PFSK-1 (cell line): ENCODE results near the gene PI4KA.

ENCODE experiments used
- FOXP2 ChIP-seq: optimal IDR thresholded peaks from 2 replicates; pipeline ENCODE3; 2011; ENCODE audit warnings: borderline replicate concordance, control low read depth, inconsistent platforms; ENCODE audit not compliant: insufficient read depth; ENCODE audit errors: extremely low read length, extremely low read depth
- POLR2AphosphoS5 ChIP-seq: IDR thresholded peaks from 2 replicates; pipeline ENCODE4 v1.6.1; 2012; ENCODE audit warnings: low read depth, mild to moderate bottlenecking, control low read depth, low read length, moderate library complexity
- SIN3A ChIP-seq: IDR thresholded peaks from 2 replicates; pipeline ENCODE4 v1.6.1; 2012; ENCODE audit warnings: mild to moderate bottlenecking, low read length, moderate library complexity, borderline replicate concordance; ENCODE audit not compliant: insufficient read depth
- TAF1 ChIP-seq: IDR thresholded peaks from 2 replicates; pipeline ENCODE4 v1.6.1; 2012; ENCODE audit warnings: low read length, control low read depth, borderline replicate concordance; ENCODE audit not compliant: insufficient read depth
- TF ChIP-seq, protein P1 (sequence below), 2 experiments: IDR thresholded peaks; 2 replicates each; pipeline versions ENCODE4 v1.6.1 to v1.8.0; 2011 to 2012; ENCODE audit warnings: low read depth in 2 of 2, low read length in 2 of 2, control low read depth in 1 of 2, inconsistent platforms in 1 of 2, mild to moderate bottlenecking in 1 of 2, moderate library complexity in 1 of 2; ENCODE audit not compliant: insufficient read depth in 1 of 2

DNA sequence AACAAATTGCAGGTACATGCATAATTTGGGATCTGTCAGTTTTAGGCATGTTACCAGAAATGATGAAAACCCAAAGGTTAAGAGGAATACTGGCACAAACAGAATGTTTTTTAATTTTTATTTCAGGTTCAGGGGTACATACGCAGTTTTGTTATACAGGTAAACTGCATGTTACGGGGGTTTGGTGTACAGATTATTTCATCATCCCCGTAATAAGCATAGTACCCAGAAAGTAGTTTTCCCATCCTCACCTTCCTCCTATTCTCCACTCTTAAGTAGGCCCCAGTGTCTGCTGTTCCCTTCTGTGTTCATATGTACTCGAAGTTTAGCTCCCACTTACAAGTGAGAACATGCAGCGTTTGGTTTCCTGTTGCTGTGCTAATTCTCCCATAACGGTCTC is 33.0 kb downstream of the PI4KA start:
- no peak for TF ChIP-seq POLR2AphosphoS5
- TF ChIP-seq, protein P1, sequence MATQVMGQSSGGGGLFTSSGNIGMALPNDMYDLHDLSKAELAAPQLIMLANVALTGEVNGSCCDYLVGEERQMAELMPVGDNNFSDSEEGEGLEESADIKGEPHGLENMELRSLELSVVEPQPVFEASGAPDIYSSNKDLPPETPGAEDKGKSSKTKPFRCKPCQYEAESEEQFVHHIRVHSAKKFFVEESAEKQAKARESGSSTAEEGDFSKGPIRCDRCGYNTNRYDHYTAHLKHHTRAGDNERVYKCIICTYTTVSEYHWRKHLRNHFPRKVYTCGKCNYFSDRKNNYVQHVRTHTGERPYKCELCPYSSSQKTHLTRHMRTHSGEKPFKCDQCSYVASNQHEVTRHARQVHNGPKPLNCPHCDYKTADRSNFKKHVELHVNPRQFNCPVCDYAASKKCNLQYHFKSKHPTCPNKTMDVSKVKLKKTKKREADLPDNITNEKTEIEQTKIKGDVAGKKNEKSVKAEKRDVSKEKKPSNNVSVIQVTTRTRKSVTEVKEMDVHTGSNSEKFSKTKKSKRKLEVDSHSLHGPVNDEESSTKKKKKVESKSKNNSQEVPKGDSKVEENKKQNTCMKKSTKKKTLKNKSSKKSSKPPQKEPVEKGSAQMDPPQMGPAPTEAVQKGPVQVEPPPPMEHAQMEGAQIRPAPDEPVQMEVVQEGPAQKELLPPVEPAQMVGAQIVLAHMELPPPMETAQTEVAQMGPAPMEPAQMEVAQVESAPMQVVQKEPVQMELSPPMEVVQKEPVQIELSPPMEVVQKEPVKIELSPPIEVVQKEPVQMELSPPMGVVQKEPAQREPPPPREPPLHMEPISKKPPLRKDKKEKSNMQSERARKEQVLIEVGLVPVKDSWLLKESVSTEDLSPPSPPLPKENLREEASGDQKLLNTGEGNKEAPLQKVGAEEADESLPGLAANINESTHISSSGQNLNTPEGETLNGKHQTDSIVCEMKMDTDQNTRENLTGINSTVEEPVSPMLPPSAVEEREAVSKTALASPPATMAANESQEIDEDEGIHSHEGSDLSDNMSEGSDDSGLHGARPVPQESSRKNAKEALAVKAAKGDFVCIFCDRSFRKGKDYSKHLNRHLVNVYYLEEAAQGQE (IDR thresholded peaks at IDR 0.05; ENCODE audit: insufficient read depth in 1 of 2, low read depth in 2 of 2, low read length in 2 of 2): no peak
- TF ChIP-seq SIN3A: no peak
- TF ChIP-seq TAF1: no peak
- TF ChIP-seq FOXP2: no peak
